HEK293T (cell line): ENCODE data around the gene EFNA3.

Experiments
- FOXA1 ChIP-seq: fragments of 450-650 bp; IDR thresholded peaks from 2 replicates; pipeline ENCODE4 v1.6.1; 2016; ENCODE audit warnings: mild to moderate bottlenecking
- FOXK2 ChIP-seq: fragments of 450-650 bp; IDR thresholded peaks from 2 replicates; pipeline ENCODE4 v1.6.1; 2016; ENCODE audit warnings: mild to moderate bottlenecking
- HDGF ChIP-seq: fragments of 450-650 bp; IDR thresholded peaks from 2 replicates; pipeline ENCODE4 v1.6.1; 2017; ENCODE audit warnings: antibody characterized with exemption, borderline replicate concordance

DNA sequence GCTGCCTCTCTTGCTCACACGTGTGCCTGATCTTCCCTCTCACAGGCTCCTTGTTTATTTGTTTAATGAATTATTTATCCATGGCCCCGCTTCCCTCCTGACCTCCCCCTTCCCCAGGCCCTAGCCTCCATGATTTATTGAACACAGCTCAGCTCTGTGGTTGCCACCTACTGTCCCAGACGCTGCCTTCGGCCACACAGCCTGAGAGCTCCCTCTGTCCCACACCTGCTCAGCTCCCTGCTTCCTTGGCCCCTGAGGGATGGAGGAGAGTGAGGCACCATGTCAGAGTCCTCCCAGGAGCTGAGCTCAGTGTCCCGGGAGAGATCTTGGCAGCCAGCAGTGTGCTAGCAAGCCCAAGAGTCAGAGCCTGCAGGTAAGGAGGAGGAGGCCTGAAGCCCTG is 3.1 kb upstream of the EFNA3 start:
- no peak for TF ChIP-seq FOXK2
- TF ChIP-seq FOXA1: no peak
- TF ChIP-seq HDGF: no peak
